Esophagus squamous epithelium (tissue), 4 donors: ENCODE measurements around the gene UGT1A4.

ENCODE experiments used
- CTCF ChIP-seq, 6 experiments: fragments of 450-650 bp in 4 of 6; fragments of 200-600 bp in 2 of 6; sonication (generic) in 2 of 6; IDR thresholded peaks; one replicate each; pipeline ENCODE4 v1.5.1; 2016 to 2019; ENCODE audit warnings: antibody characterized with exemption in 6 of 6, mild to moderate bottlenecking in 4 of 6, moderate library complexity in 4 of 6
- POLR2A ChIP-seq, 4 donors: fragments of 450-650 bp; IDR thresholded peaks; one replicate each; pipeline ENCODE4 v1.6.1; 2017; ENCODE audit warnings: antibody characterized with exemption in 4 of 4, mild to moderate bottlenecking in 4 of 4, moderate library complexity in 3 of 4

GRCh38 chr2:233810385-233810784 lies 91.8 kb downstream of the UGT1A4 start:
- TF ChIP-seq CTCF (IDR thresholded peaks at IDR 0.05) (no peak), POLR2A (IDR thresholded peaks at IDR 0.05) (no peak)
